ENCODE results near the gene TBX18.

Gene TBX18

GRCh38 chr6:84645000-84645399 is 119.4 kb downstream of the TBX18 start:
- Histone ChIP-seq H2AFZ (ENCODE audit: low read depth, low read length) (no peak overlapping the region), H3K9ac (ENCODE audit: low read length) (peak overlapping the region; percentile 20), H3K27me3 (ENCODE audit: control insufficient read depth in 1 of 2, insufficient read depth in 1 of 2, low read length in 2 of 2) (no peaks in the 10 kb centered on the region), H3K18ac (ENCODE audit: low read depth in 1 of 2, low read length in 2 of 2) (no peak overlapping the region), H3K4me3 (ENCODE audit: insufficient read depth in 1 of 2, low read depth in 1 of 2, low read length in 2 of 2) (peak overlapping the region in 1 of 2 experiments; percentile 40), H4K8ac (ENCODE audit: low read length) (no peak overlapping the region), H2BK120ac (ENCODE audit: low read depth, low read length) (no peak overlapping the region), H2BK15ac (ENCODE audit: low read depth, poor library complexity, severe bottlenecking) (no peak overlapping the region), H3K27ac (ENCODE audit: low read length, poor library complexity, severe bottlenecking) (peak overlapping the region; percentile 47), H3K4me1 (ENCODE audit: control insufficient read depth, insufficient read depth, low read depth, low read length) (peaks cover 4% of the 10 kb centered on the region), H3K4me2 (ENCODE audit: low read length, poor library complexity, severe bottlenecking) (no peak overlapping the region), H2BK12ac (ENCODE audit: low read length in 2 of 2) (no peak overlapping the region), H3K79me1 (replicated peaks; ENCODE audit: low read length, poor library complexity, severe bottlenecking) (no peaks in the 10 kb centered on the region), H3K36me3 (ENCODE audit: control insufficient read depth in 1 of 2, insufficient read depth in 2 of 2, low read depth in 1 of 2, low read length in 2 of 2) (no peaks in the 10 kb centered on the region), H2AK5ac (ENCODE audit: low read length, severe bottlenecking) (no peak overlapping the region), H3K9me3 (ENCODE audit: control insufficient read depth, low read length) (no peaks in the 10 kb centered on the region), H3K4ac (ENCODE audit: low read depth in 1 of 2, low read length in 2 of 2) (no peak overlapping the region), H2BK5ac (ENCODE audit: low read depth, low read length, poor library complexity, severe bottlenecking) (no peak overlapping the region), H3K23ac (ENCODE audit: low read length in 2 of 2) (no peak overlapping the region), H4K91ac (ENCODE audit: low read length) (no peak overlapping the region), H3K14ac (ENCODE audit: low read length in 2 of 2) (no peak overlapping the region)
- peak; percentile 69 for DNase-seq

- H3K4me2 ChIP-seq (ENCODE audit: low read length, poor library complexity, severe bottlenecking) = no peak overlapping the region
- DNase-seq = no peak
Observed at GRCh38 chr6:84643778-84644177, 120.6 kb downstream of the TBX18 start.

GRCh38 chr6:84641076-84641475 is 123.3 kb downstream of the TBX18 start:
- WGBS = 19% methylated on average over 4 of the region's 4 CpGs
- no peak overlapping the region for H3K4ac ChIP-seq (ENCODE audit: low read depth in 1 of 2, low read length in 2 of 2)
- H3K4me3 ChIP-seq (ENCODE audit: insufficient read depth in 1 of 2, low read depth in 1 of 2, low read length in 2 of 2) = no peak overlapping the region
- H2AK5ac ChIP-seq (ENCODE audit: low read length, severe bottlenecking) = no peak overlapping the region
- no peak overlapping the region for H2AFZ ChIP-seq (ENCODE audit: low read depth, low read length)
- DNase-seq = peak; percentile 58
- no peak overlapping the region for H2BK5ac ChIP-seq (ENCODE audit: low read depth, low read length, poor library complexity, severe bottlenecking)
- no peaks in the 10 kb centered on the region for H3K79me1 ChIP-seq (replicated peaks; ENCODE audit: low read length, poor library complexity, severe bottlenecking)
- no peak overlapping the region for H3K9ac ChIP-seq (ENCODE audit: low read length)
- H3K27ac ChIP-seq (ENCODE audit: low read length, poor library complexity, severe bottlenecking) = no peak overlapping the region
- peaks cover 4% of the 10 kb centered on the region for H3K4me1 ChIP-seq (ENCODE audit: control insufficient read depth, insufficient read depth, low read depth, low read length)
- H2BK120ac ChIP-seq (ENCODE audit: low read depth, low read length) = no peak overlapping the region
- H3K23ac ChIP-seq (ENCODE audit: low read length in 2 of 2) = no peak overlapping the region
- H4K91ac ChIP-seq (ENCODE audit: low read length) = no peak overlapping the region
- H3K36me3 ChIP-seq (ENCODE audit: control insufficient read depth in 1 of 2, insufficient read depth in 2 of 2, low read depth in 1 of 2, low read length in 2 of 2) = no peaks in the 10 kb centered on the region
- H3K27me3 ChIP-seq (ENCODE audit: control insufficient read depth in 1 of 2, insufficient read depth in 1 of 2, low read length in 2 of 2) = no peaks in the 10 kb centered on the region
- no peak overlapping the region for H4K8ac ChIP-seq (ENCODE audit: low read length)
- peak overlapping the region in 1 of 2 experiments; percentile 75 for H2BK12ac ChIP-seq (ENCODE audit: low read length in 2 of 2)
- peak overlapping the region in 1 of 2 experiments; percentile 45 for H3K18ac ChIP-seq (ENCODE audit: low read depth in 1 of 2, low read length in 2 of 2)
- no peak overlapping the region for H3K4me2 ChIP-seq (ENCODE audit: low read length, poor library complexity, severe bottlenecking)
- H2BK15ac ChIP-seq (ENCODE audit: low read depth, poor library complexity, severe bottlenecking) = no peak overlapping the region
- no peaks in the 10 kb centered on the region for H3K9me3 ChIP-seq (ENCODE audit: control insufficient read depth, low read length)
- H3K14ac ChIP-seq (ENCODE audit: low read length in 2 of 2) = no peak overlapping the region

More at GRCh38 chr6:84643778-84644177, 120.6 kb downstream of the TBX18 start:
- peak overlapping the region; percentile 7 to 49 for H2BK12ac ChIP-seq (ENCODE audit: low read length in 2 of 2)
- H2BK120ac ChIP-seq (ENCODE audit: low read depth, low read length) = no peak overlapping the region
- H4K91ac ChIP-seq (ENCODE audit: low read length) = no peak overlapping the region
- H2AFZ ChIP-seq (ENCODE audit: low read depth, low read length) = no peak overlapping the region
- peak overlapping the region in 1 of 2 experiments; percentile 26 for H3K18ac ChIP-seq (ENCODE audit: low read depth in 1 of 2, low read length in 2 of 2)
- WGBS = 38% methylated on average over 3 of the region's 3 CpGs
- H2BK15ac ChIP-seq (ENCODE audit: low read depth, poor library complexity, severe bottlenecking) = no peak overlapping the region
- no peaks in the 10 kb centered on the region for H3K36me3 ChIP-seq (ENCODE audit: control insufficient read depth in 1 of 2, insufficient read depth in 2 of 2, low read depth in 1 of 2, low read length in 2 of 2)
- no peak overlapping the region for H3K4me3 ChIP-seq (ENCODE audit: insufficient read depth in 1 of 2, low read depth in 1 of 2, low read length in 2 of 2)
- peak overlapping the region in 1 of 2 experiments; percentile 44 for H3K14ac ChIP-seq (ENCODE audit: low read length in 2 of 2)
- peaks cover 4% of the 10 kb centered on the region for H3K4me1 ChIP-seq (ENCODE audit: control insufficient read depth, insufficient read depth, low read depth, low read length)
- H3K9ac ChIP-seq (ENCODE audit: low read length) = no peak overlapping the region
- H4K8ac ChIP-seq (ENCODE audit: low read length) = no peak overlapping the region
- no peak overlapping the region for H3K4ac ChIP-seq (ENCODE audit: low read depth in 1 of 2, low read length in 2 of 2)
- H2BK5ac ChIP-seq (ENCODE audit: low read depth, low read length, poor library complexity, severe bottlenecking) = no peak overlapping the region
- H3K23ac ChIP-seq (ENCODE audit: low read length in 2 of 2) = no peak overlapping the region
- H3K9me3 ChIP-seq (ENCODE audit: control insufficient read depth, low read length) = no peaks in the 10 kb centered on the region
- H3K79me1 ChIP-seq (replicated peaks; ENCODE audit: low read length, poor library complexity, severe bottlenecking) = no peaks in the 10 kb centered on the region
- no peaks in the 10 kb centered on the region for H3K27me3 ChIP-seq (ENCODE audit: control insufficient read depth in 1 of 2, insufficient read depth in 1 of 2, low read length in 2 of 2)
- H2AK5ac ChIP-seq (ENCODE audit: low read length, severe bottlenecking) = no peak overlapping the region
- H3K27ac ChIP-seq (ENCODE audit: low read length, poor library complexity, severe bottlenecking) = no peak overlapping the region

GRCh38 chr6:84639396-84639795 is 125.0 kb downstream of the TBX18 start:
- 78% methylated on average over 3 of the region's 3 CpGs for WGBS
- Histone ChIP-seq H4K8ac (ENCODE audit: low read length) (no peak overlapping the region), H2AFZ (ENCODE audit: low read depth, low read length) (no peak overlapping the region), H3K23ac (ENCODE audit: low read length in 2 of 2) (no peak overlapping the region), H2AK5ac (ENCODE audit: low read length, severe bottlenecking) (no peak overlapping the region), H3K27me3 (ENCODE audit: control insufficient read depth in 1 of 2, insufficient read depth in 1 of 2, low read length in 2 of 2) (no peaks in the 10 kb centered on the region), H2BK5ac (ENCODE audit: low read depth, low read length, poor library complexity, severe bottlenecking) (no peak overlapping the region), H3K4me1 (ENCODE audit: control insufficient read depth, insufficient read depth, low read depth, low read length) (peaks cover 6% of the 10 kb centered on the region), H2BK120ac (ENCODE audit: low read depth, low read length) (no peak overlapping the region), H3K79me1 (replicated peaks; ENCODE audit: low read length, poor library complexity, severe bottlenecking) (no peaks in the 10 kb centered on the region), H3K27ac (ENCODE audit: low read length, poor library complexity, severe bottlenecking) (no peak overlapping the region), H3K36me3 (ENCODE audit: control insufficient read depth in 1 of 2, insufficient read depth in 2 of 2, low read depth in 1 of 2, low read length in 2 of 2) (no peaks in the 10 kb centered on the region), H3K9me3 (ENCODE audit: control insufficient read depth, low read length) (no peaks in the 10 kb centered on the region), H3K4ac (ENCODE audit: low read depth in 1 of 2, low read length in 2 of 2) (no peak overlapping the region), H2BK12ac (ENCODE audit: low read length in 2 of 2) (no peak overlapping the region), H3K4me3 (ENCODE audit: insufficient read depth in 1 of 2, low read depth in 1 of 2, low read length in 2 of 2) (no peak overlapping the region), H3K14ac (ENCODE audit: low read length in 2 of 2) (no peak overlapping the region), H3K4me2 (ENCODE audit: low read length, poor library complexity, severe bottlenecking) (no peak overlapping the region), H4K91ac (ENCODE audit: low read length) (no peak overlapping the region), H3K9ac (ENCODE audit: low read length) (no peak overlapping the region), H3K18ac (ENCODE audit: low read depth in 1 of 2, low read length in 2 of 2) (no peak overlapping the region), H2BK15ac (ENCODE audit: low read depth, poor library complexity, severe bottlenecking) (no peak overlapping the region)
- DNase-seq = no peak
